B cell (primary cell): ENCODE results near the gene SUZ12. TPM values are rescaled to one million over a fixed set of nuclear protein-coding genes. Genes with fewer than 3 reads are reported as not detected.
A peak's percentile ranks its signal among the peaks of the same experiment; 100 is the strongest.
"Not testable (repeated sequence)": the region's sequence is repeated elsewhere in the genome, so short reads cannot be mapped to it uniquely, and the experiment has no call there.

Experiments used
- ATAC-seq: fragments of 200-7000 bp; cut with Tn5 transposase; one replicate; pipeline ENCODE4 v1.10.0; 2021; ENCODE audit warnings: low read depth, mild to moderate bottlenecking, moderate number of reproducible peaks, moderate library complexity
- CTCF ChIA-PET: fragments of 350-600 bp; sonication (Branson Sonifier 250); formaldehyde crosslinking; loops from one replicate; lab custom pipeline; 2021; ENCODE audit warnings: antibody characterized with exemption, inconsistent platforms; lab: Charles Lee
- POLR2A ChIA-PET: fragments of 350-600 bp; sonication (Branson Sonifier 250); formaldehyde crosslinking; loops from one replicate; lab custom pipeline; 2021; ENCODE audit warnings: antibody characterized with exemption; lab: Charles Lee
- DNase-seq: peaks from one replicate; pipeline ENCODE4 v3.0.0; 2013
- H2AFZ ChIP-seq: 2 replicates; pipeline ENCODE4 v1.6.1; 2012; ENCODE audit warnings: mild to moderate bottlenecking, low read depth, low read length; ENCODE audit not compliant: insufficient read depth, poor library complexity, severe bottlenecking
- H3K27ac ChIP-seq, 2 donors: 1 replicate in 1 of 2; 2 replicates in 1 of 2; pipeline ENCODE4 v1.5.1; 2012 to 2013; ENCODE audit warnings: low read length in 2 of 2, mild to moderate bottlenecking in 2 of 2, moderate library complexity in 1 of 2
- H3K27me3 ChIP-seq, 4 experiments: fragments of 200-600 bp in 1 of 4; sonication (generic) in 1 of 4; replicated peaks in 1 of 4; 1 replicate in 2 of 4; 2 replicates in 2 of 4; pipeline versions ENCODE4 v1.6.1 to v1.7.0; 2013 to 2016; ENCODE audit warnings: low read length in 3 of 4, mild to moderate bottlenecking in 2 of 4, mixed read lengths in 1 of 4, moderate library complexity in 1 of 4; ENCODE audit not compliant: insufficient read depth in 4 of 4, control insufficient read depth in 3 of 4; ENCODE audit errors: control extremely low read depth in 1 of 4
- H3K36me3 ChIP-seq, 2 experiments: replicated peaks in 1 of 2; 1 replicate in 1 of 2; 2 replicates in 1 of 2; pipeline versions ENCODE4 v1.6.1 to v1.7.1; 2013; ENCODE audit warnings: low read length in 1 of 2; ENCODE audit not compliant: insufficient read depth in 2 of 2, control insufficient read depth in 1 of 2; ENCODE audit errors: control extremely low read depth in 1 of 2, extremely low read depth in 1 of 2
- H3K4me1 ChIP-seq, 2 donors: fragments of 200-600 bp in 1 of 2; sonication (generic) in 1 of 2; 1 replicate in 1 of 2; 2 replicates in 1 of 2; pipeline versions ENCODE4 v1.5.1 to v1.6.1; 2013 to 2017; ENCODE audit warnings: low read length in 2 of 2; ENCODE audit not compliant: control insufficient read depth in 2 of 2, insufficient read depth in 2 of 2
- H3K4me2 ChIP-seq: replicated peaks from 2 replicates; pipeline ENCODE3; 2012; ENCODE audit warnings: mild to moderate bottlenecking, low read depth, low read length; ENCODE audit not compliant: poor library complexity, severe bottlenecking
- H3K4me3 ChIP-seq, 5 experiments: fragments of 200-600 bp in 1 of 5; sonication (generic) in 1 of 5; 1 replicate in 3 of 5; 2 replicates in 2 of 5; pipeline versions ENCODE4 v1.5.1 to v1.7.0; 2011 to 2016; ENCODE audit warnings: low read length in 4 of 5, mild to moderate bottlenecking in 4 of 5, low read depth in 2 of 5, control low read depth in 1 of 5, moderate library complexity in 1 of 5; ENCODE audit not compliant: insufficient read depth in 1 of 5; ENCODE audit errors: control extremely low read depth in 1 of 5, extremely low read depth in 1 of 5
- H3K79me2 ChIP-seq: fragments of 200-600 bp; sonication (generic); one replicate; pipeline ENCODE4 v1.6.0; 2016; ENCODE audit warnings: low read length; ENCODE audit not compliant: control insufficient read depth, insufficient read depth
- H3K9ac ChIP-seq: fragments of 200-600 bp; sonication (generic); 2 replicates; pipeline ENCODE4 v1.6.1; 2017; ENCODE audit warnings: mild to moderate bottlenecking, low read length, moderate library complexity
- H3K9me3 ChIP-seq, 3 donors: one replicate each; pipeline versions ENCODE4 v1.6.1 to v1.7.1; 2013; ENCODE audit warnings: low read length in 2 of 3; ENCODE audit not compliant: control insufficient read depth in 2 of 3, insufficient read depth in 1 of 3; ENCODE audit errors: control extremely low read depth in 1 of 3
- H4K20me1 ChIP-seq: 2 replicates; pipeline ENCODE4 v1.6.0; 2012; ENCODE audit warnings: mild to moderate bottlenecking, low read length; ENCODE audit not compliant: insufficient read depth, control insufficient read depth, poor library complexity, severe bottlenecking
- H3K27ac Mint-ChIP-seq: one replicate; pipeline ENCODE4 v1.8.0; 2021; ENCODE audit warnings: mixed read lengths
- H3K27me3 Mint-ChIP-seq: one replicate; pipeline ENCODE4 v1.8.0; 2021; ENCODE audit warnings: mixed read lengths
- H3K4me1 Mint-ChIP-seq: one replicate; pipeline ENCODE4 v1.8.0; 2021; ENCODE audit warnings: mixed read lengths
- H3K4me3 Mint-ChIP-seq: one replicate; pipeline ENCODE4 v1.8.0; 2021; ENCODE audit warnings: mixed read lengths
- H3K9me3 Mint-ChIP-seq: one replicate; pipeline ENCODE4 v1.8.0; 2022; ENCODE audit warnings: mixed read lengths; ENCODE audit not compliant: insufficient read depth
- EZH2 ChIP-seq: IDR thresholded peaks from 2 replicates; pipeline ENCODE4 v1.6.1; 2012; ENCODE audit warnings: borderline replicate concordance, low read depth, mild to moderate bottlenecking, moderate library complexity, low read length; ENCODE audit not compliant: insufficient read depth, poor library complexity, severe bottlenecking
- WGBS: methylation state at CpG from one replicate; pipeline ENCODE4 v1.1.5; 2013; ENCODE audit warnings: missing lambda C conversion rate; ENCODE audit not compliant: insufficient coverage; 5-methylcytosine and 5-hydroxymethylcytosine counted together
- intact Hi-C: fragments of 100-400 bp; cut with micrococcal nuclease; formaldehyde crosslinking; loops from one replicate; pipeline ENCODE4 v1.10.0; 2022
- polyA plus RNA-seq: library from polyadenylated mRNA; depleted of rRNA; stranded (reverse); fragments of >200 nt; gene quantifications from 2 replicates; pipeline ENCODE4 v1.2.3, GENCODE V29; 2012
- total RNA-seq, 2 donors: library from RNA; stranded (reverse); fragments of 120-200 nt in 1 of 2; gene quantifications; 1 replicate in 1 of 2; 2 replicates in 1 of 2; pipeline versions ENCODE4 v1.2.3 to v1.2.4, GENCODE V29; 2013 to 2022
- TF ChIP-seq, protein P1 (sequence below): fragments of 200-600 bp; IDR thresholded peaks from one replicate; pipeline ENCODE4 v1.8.0; 2022; ENCODE audit warnings: antibody characterized with exemption, mild to moderate bottlenecking

SUZ12 gene
- total and polyA plus RNA-seq, 2 donors (not counting 1 experiment from before 2014, with no cell fraction given), result 13.2 to 34.6 TPM

DNA sequence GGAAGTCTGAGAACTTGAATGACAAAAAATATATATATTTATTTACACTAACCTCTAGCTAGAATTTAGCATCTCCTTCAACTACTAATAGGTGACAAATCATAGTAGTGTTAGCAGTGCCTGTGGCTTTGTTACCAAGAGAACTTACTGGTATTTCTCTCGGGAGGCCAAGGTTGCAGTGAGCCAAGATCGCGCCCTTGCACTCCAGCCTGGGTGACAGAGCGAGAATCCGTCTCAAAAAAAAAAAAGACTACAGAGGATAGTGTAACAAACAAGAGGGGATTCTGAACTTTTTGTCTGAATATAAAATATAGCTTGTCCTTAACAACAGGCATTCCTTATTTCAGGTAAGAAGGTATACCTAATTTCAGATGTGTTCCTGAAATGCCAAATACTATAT lies 1.3 kb upstream of the SUZ12 start:
- Histone ChIP-seq H3K79me2 (peaks cover 24% of the 10 kb centered on the region), H4K20me1 (no peaks in the 10 kb centered on the region), H3K9me3 (no peaks in the 10 kb centered on the region), H3K4me2 (no peak overlapping the region), H3K27ac (no peak overlapping the region), H2AFZ (peak overlapping the region; percentile 80), H3K27me3 (no peaks in the 10 kb centered on the region), H3K4me3 (no peak overlapping the region), H3K9ac (no peak overlapping the region), H3K4me1 (peaks cover 7 to 10% of the 10 kb centered on the region in 2 donors), H3K36me3 (no peaks in the 10 kb centered on the region)
- DNase-seq, result no peak
- Mint-ChIP-seq H3K27ac (no peak overlapping the region), H3K9me3 (no peaks in the 10 kb centered on the region), H3K27me3 (no peaks in the 10 kb centered on the region), H3K4me3 (peak overlapping the region; percentile 87), H3K4me1 (peaks cover 15% of the 10 kb centered on the region)
- ATAC-seq, result no peak
- no peak for TF ChIP-seq EZH2
- TF ChIP-seq, protein P1, sequence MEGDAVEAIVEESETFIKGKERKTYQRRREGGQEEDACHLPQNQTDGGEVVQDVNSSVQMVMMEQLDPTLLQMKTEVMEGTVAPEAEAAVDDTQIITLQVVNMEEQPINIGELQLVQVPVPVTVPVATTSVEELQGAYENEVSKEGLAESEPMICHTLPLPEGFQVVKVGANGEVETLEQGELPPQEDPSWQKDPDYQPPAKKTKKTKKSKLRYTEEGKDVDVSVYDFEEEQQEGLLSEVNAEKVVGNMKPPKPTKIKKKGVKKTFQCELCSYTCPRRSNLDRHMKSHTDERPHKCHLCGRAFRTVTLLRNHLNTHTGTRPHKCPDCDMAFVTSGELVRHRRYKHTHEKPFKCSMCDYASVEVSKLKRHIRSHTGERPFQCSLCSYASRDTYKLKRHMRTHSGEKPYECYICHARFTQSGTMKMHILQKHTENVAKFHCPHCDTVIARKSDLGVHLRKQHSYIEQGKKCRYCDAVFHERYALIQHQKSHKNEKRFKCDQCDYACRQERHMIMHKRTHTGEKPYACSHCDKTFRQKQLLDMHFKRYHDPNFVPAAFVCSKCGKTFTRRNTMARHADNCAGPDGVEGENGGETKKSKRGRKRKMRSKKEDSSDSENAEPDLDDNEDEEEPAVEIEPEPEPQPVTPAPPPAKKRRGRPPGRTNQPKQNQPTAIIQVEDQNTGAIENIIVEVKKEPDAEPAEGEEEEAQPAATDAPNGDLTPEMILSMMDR, result no peak
- intact Hi-C loops, result loop anchor here (5.0 kb wide), 1 partner anchor 72 kb away; the partner anchor contains the start of gene LRRC37B
- no CpG with 5 or more reads among the region's 5 CpGs for whole genome bisulfite sequencing
- ChIA-PET POLR2A (no interaction called here), CTCF (interaction anchor here (0.6 to 1.4 kb wide), 3 partner anchors 34 to 202 kb away, joined by 3 to 4 read pairs (median 3); partner anchors contain the start of gene UTP6)

GRCh38 chr17:31937926-31938641 lies 1.3 kb downstream of the SUZ12 start:
- H3K4me3 Mint-ChIP-seq, result peak overlapping the region; percentile 82
- H4K20me1 ChIP-seq, H3K27ac ChIP-seq, H3K4me1 ChIP-seq, CTCF ChIA-PET, H3K9me3 Mint-ChIP-seq, H3K36me3 ChIP-seq, H3K27me3 Mint-ChIP-seq, H2AFZ ChIP-seq, H3K27me3 ChIP-seq, POLR2A ChIA-PET, H3K9me3 ChIP-seq, ATAC-seq: not testable (repeated sequence)
- Histone ChIP-seq H3K4me3 (peak overlapping the region; percentile 17 to 62 (median 30)), H3K79me2 (peaks cover 38% of the 10 kb centered on the region), H3K9ac (peak overlapping the region; percentile 42), H3K4me2 (peak overlapping the region; percentile 53)
- intact Hi-C loops, result loop anchor here (5.0 kb wide), 1 partner anchor 69 kb away; the partner anchor contains the start of gene LRRC37B
- H3K27ac Mint-ChIP-seq, result peak overlapping the region; percentile 50
- peaks cover 18% of the 10 kb centered on the region for H3K4me1 Mint-ChIP-seq
- no CpG with 5 or more reads among the region's 12 CpGs for WGBS
- DNase-seq, result peak; percentile 17

- CTCF ChIA-PET, POLR2A ChIA-PET, DNase-seq, H3K4me3 Mint-ChIP-seq, H3K4me1 ChIP-seq, H3K4me3 ChIP-seq, H3K9me3 ChIP-seq, H3K27me3 ChIP-seq, H4K20me1 ChIP-seq, H3K27ac ChIP-seq, H3K27me3 Mint-ChIP-seq, H3K27ac Mint-ChIP-seq, H2AFZ ChIP-seq, intact Hi-C loops, H3K9ac ChIP-seq, H3K4me2 ChIP-seq, H3K9me3 Mint-ChIP-seq, ATAC-seq: not testable (repeated sequence)
- H3K4me1 Mint-ChIP-seq, result peaks cover 18% of the 10 kb centered on the region
- 97% methylated on average over 6 of the region's 11 CpGs for WGBS
- peaks cover 0 to 12% of the 10 kb centered on the region in 2 experiments for H3K36me3 ChIP-seq
- H3K79me2 ChIP-seq, result peaks cover 40% of the 10 kb centered on the region
Measured at GRCh38 chr17:31941916-31942315, 5.1 kb downstream of the SUZ12 start.
